ENCODE results near the gene PVALB. TPM values are rescaled to one million over a fixed set of nuclear protein-coding genes. Genes with fewer than 3 reads are reported as not detected.

PVALB gene
- polyA plus RNA-seq, 2 of the 4 experiments (the other 2 are of a cell fraction) = not detected

DNA sequence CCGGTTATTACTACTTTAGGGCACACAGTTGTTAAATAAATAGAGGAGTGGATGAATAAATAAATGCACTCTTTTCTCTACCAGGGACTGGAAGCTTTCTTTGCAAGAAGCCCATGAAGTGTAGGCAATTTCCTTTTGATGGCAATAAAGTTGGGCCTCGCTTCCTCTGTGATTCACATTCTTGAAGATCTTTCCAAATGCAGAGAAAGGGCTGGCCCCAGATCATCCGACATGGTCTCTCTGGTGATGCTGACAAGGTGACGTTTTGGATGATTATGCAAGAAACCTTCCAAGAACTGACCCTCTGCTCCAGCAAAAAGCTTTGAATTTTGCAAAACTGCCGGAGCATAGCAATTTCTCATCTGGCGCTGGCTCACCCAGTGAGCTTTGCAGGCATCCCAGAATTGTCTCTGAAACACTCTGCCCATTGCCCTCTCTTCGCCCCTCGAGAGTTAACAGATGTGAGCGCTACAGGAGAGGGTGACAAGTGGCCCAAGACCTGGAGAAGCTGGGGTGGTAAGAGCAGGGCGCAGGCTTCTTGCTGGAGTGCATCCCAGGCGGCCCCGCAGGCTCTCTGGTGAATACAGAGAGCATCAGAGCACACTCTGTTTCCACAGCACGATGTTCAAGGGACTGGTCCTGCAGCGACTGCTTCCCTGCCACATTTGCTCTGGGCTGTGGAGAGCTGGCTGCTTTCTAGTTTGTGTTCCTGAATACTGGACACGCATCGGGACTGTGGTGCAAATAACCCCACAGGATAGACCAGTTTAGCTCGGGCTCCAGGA lies 29.4 kb downstream of the PVALB start:
- H3K4me3 ChIP-seq = no peak overlapping the region
- DNase-seq (ENCODE audit: low read depth in 1 of 2, low spot score in 1 of 2) (no peak), ATAC-seq (peak in 1 of 2 experiments; percentile 27; a peak in 1 of 6 replicates), FAIRE-seq (no peak)
- WGBS (ENCODE audit: missing lambda C conversion rate) = 61% methylated on average over 10 of the region's 17 CpGs
- H3K9me3 ChIP-seq = no peaks in the 10 kb centered on the region
- no peak overlapping the region for H3K27ac ChIP-seq
- TF ChIP-seq NFE2L2 (conservative IDR thresholded peaks at IDR 0.05; ENCODE audit: low read length) (no peak), BHLHE40 (IDR thresholded peaks at IDR 0.05; ENCODE audit: low read depth, low read length) (no peak)
- ChIA-PET POLR2A (no interaction called here), CTCF (interaction anchor here (1.2 to 2.7 kb wide), 3 partner anchors 14 to 241 kb away, joined by 3 to 20 read pairs (median 3); no protein-coding TSS in a partner anchor)
- no peak overlapping the region for H3K4me2 ChIP-seq
- H3K4me1 ChIP-seq = 0 out of 3 replicates have a peak, but pooled peaks cover 6% of the 10 kb centered on the region

DNA sequence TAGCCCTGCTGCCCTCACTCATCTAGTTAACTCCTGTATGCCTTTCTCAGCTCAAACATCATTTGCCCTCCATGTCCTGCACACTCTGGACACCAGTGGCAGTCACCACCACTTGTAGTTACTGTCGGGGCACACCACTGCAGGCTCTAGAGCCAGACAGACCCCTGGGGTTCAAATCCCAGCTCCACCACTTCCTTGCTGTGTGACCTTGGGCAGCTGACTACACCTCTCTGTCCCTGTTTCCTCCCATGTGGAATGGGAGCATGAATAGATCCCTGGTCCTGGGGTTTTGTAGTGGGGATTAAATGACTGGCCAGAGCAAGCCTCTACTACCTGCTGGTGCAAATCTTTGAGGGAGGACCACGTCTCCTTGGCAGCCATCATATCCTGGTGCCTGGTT lies 33.1 kb downstream of the PVALB start:
- ATAC-seq = no peak

DNA sequence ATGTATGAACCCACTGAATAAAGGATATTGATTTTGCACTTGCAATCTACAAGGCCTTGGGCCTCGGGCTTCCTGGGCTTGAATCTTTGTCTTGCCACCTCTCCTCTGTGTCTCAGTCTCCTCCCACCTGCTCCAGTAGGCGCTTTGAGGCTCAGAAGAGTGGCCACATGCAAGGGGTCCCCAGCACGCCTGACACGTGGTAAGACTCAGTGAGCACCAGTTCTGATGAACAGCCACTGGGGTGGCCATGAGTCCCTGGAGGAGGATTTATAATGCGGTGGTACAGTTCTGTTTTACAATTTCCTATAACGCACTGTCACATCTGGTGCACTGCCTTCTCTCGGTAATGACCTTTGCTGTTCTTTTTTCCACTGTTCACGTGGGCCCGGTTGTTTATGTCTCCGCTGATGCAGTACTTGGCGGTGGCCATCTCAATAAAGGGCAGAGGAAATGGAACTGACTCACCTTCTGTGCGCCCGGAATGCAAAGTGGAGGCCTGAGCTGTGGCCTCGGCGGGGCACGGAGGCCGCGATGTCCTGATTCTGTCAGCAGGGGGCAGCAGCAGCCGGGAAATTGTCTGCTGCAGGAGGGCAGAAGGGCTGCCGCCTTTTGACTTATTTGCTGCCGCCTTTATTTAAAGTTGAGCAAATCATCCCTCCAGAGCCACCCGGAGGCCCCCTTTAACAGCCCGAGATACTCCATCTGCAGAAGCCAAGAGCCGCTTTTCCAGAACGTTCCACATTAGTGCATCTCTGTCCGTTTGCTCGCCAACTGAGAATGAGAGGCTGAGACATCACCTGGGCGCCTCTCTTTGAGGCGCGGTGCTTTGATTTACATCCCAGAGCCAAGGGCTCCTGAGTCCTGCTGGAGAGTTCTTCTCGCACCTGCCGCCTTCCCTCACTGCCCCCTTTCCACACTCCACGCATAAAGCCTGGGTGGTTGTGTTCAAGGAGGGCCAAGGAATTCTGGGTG lies 34.9 kb downstream of the PVALB start:
- Histone ChIP-seq H3K9me3 (no peaks in the 10 kb centered on the region), H3K4me2 (peak overlapping the region; percentile 54), H3K4me1 (peaks cover 5% of the 10 kb centered on the region; the same call in 1 of the 3 replicates), H3K27ac (peak overlapping the region; percentile 43 to 60; a peak in 5 of 6 replicates), H3K4me3 (no peak overlapping the region)
- no peak for FAIRE-seq
- 35% methylated on average over 24 of the region's 33 CpGs for WGBS (ENCODE audit: missing lambda C conversion rate)
- peak; percentile 96 to 97 for ATAC-seq
- DNase-seq (ENCODE audit: low read depth in 1 of 2, low spot score in 1 of 2) = peak; percentile 74 to 75
- ChIA-PET POLR2A (no interaction called here), CTCF (interaction anchor here (0.6 to 3.8 kb wide), 30 partner anchors 13 to 479 kb away, joined by 3 to 35 read pairs (median 4); partner anchors contain the start of gene CSF2RB)
- TF ChIP-seq ZFP36 (IDR thresholded peaks at IDR 0.05; ENCODE audit: borderline replicate concordance, partially characterized antibody) = no peak
- TF ChIP-seq RNF2 (IDR thresholded peaks at IDR 0.05; ENCODE audit: borderline replicate concordance, low read depth) = no peak
- no peak for TF ChIP-seq SREBF2 (IDR thresholded peaks at IDR 0.05)
- no peak for TF ChIP-seq ZNF302 (CRISPR knock-in tag; IDR thresholded peaks at IDR 0.05)
- TF ChIP-seq CEBPB (IDR thresholded peaks at IDR 0.05) = no peak
- no peak for TF ChIP-seq BHLHE40 (IDR thresholded peaks at IDR 0.05; ENCODE audit: low read depth, low read length)
- no peak for TF ChIP-seq FOSB (CRISPR knock-in tag; IDR thresholded peaks at IDR 0.05)
- no peak for TF ChIP-seq ZC3H11A (IDR thresholded peaks at IDR 0.05)
- TF ChIP-seq, protein P1, sequence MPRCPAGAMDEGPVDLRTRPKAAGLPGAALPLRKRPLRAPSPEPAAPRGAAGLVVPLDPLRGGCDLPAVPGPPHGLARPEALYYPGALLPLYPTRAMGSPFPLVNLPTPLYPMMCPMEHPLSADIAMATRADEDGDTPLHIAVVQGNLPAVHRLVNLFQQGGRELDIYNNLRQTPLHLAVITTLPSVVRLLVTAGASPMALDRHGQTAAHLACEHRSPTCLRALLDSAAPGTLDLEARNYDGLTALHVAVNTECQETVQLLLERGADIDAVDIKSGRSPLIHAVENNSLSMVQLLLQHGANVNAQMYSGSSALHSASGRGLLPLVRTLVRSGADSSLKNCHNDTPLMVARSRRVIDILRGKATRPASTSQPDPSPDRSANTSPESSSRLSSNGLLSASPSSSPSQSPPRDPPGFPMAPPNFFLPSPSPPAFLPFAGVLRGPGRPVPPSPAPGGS (IDR thresholded peaks at IDR 0.05) = no peak
- no peak for TF ChIP-seq NPAS2 (CRISPR knock-in tag; IDR thresholded peaks at IDR 0.05; ENCODE audit: borderline replicate concordance)
- TF ChIP-seq RFX5 (IDR thresholded peaks at IDR 0.05) = no peak
- TF ChIP-seq, protein P2, sequence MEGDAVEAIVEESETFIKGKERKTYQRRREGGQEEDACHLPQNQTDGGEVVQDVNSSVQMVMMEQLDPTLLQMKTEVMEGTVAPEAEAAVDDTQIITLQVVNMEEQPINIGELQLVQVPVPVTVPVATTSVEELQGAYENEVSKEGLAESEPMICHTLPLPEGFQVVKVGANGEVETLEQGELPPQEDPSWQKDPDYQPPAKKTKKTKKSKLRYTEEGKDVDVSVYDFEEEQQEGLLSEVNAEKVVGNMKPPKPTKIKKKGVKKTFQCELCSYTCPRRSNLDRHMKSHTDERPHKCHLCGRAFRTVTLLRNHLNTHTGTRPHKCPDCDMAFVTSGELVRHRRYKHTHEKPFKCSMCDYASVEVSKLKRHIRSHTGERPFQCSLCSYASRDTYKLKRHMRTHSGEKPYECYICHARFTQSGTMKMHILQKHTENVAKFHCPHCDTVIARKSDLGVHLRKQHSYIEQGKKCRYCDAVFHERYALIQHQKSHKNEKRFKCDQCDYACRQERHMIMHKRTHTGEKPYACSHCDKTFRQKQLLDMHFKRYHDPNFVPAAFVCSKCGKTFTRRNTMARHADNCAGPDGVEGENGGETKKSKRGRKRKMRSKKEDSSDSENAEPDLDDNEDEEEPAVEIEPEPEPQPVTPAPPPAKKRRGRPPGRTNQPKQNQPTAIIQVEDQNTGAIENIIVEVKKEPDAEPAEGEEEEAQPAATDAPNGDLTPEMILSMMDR (IDR thresholded peaks at IDR 0.05) = peak; percentile 77
- no peak for TF ChIP-seq JUN (IDR thresholded peaks at IDR 0.05)
- TF ChIP-seq CHD2 (IDR thresholded peaks at IDR 0.05; ENCODE audit: low read length, partially characterized antibody) = no peak
- no peak for TF ChIP-seq HEYL (CRISPR knock-in tag; IDR thresholded peaks at IDR 0.05)
- TF ChIP-seq CHD4 (IDR thresholded peaks at IDR 0.05; ENCODE audit: borderline replicate concordance) = no peak
- TF ChIP-seq SMC3 (IDR thresholded peaks at IDR 0.05) = peak; percentile 69
- TF ChIP-seq GATA3 (IDR thresholded peaks at IDR 0.05; ENCODE audit: borderline replicate concordance) = no peak
- no peak for TF ChIP-seq FOSL2 (IDR thresholded peaks at IDR 0.05)
- TF ChIP-seq FOSL2 (CRISPR knock-in tag; IDR thresholded peaks at IDR 0.05) = peak; percentile 31
- TF ChIP-seq RAD21 (conservative IDR thresholded peaks at IDR 0.05 in 1 of 2, IDR thresholded peaks at IDR 0.05 in 1 of 2) = peak; percentile 82 to 87

More for the DNA sequence above, 33.1 kb downstream of the PVALB start:
- FAIRE-seq (no peak), DNase-seq (ENCODE audit: low read depth in 1 of 2, low spot score in 1 of 2) (no peak)
- ChIA-PET CTCF (interaction anchor here (0.7 to 3.8 kb wide), 8 partner anchors 11 to 678 kb away, joined by 3 to 35 read pairs (median 4); no protein-coding TSS in a partner anchor), POLR2A (no interaction called here)
- no peak overlapping the region for H3K27ac ChIP-seq
- H3K9me3 ChIP-seq = no peaks in the 10 kb centered on the region
- WGBS (ENCODE audit: missing lambda C conversion rate) = 63% methylated on average over 2 of the region's 2 CpGs
- no peak overlapping the region for H3K4me2 ChIP-seq
- no peak for TF ChIP-seq ZSCAN20 (CRISPR knock-in tag; IDR thresholded peaks at IDR 0.05)
- no peak for TF ChIP-seq GATA3 (IDR thresholded peaks at IDR 0.05; ENCODE audit: borderline replicate concordance)
- no peak for TF ChIP-seq HDAC2 (IDR thresholded peaks at IDR 0.05)
- TF ChIP-seq KDM5A (IDR thresholded peaks at IDR 0.05) = no peak
- no peak for TF ChIP-seq TFCP2L1 (CRISPR knock-in tag; IDR thresholded peaks at IDR 0.05)
- TF ChIP-seq RARB (CRISPR knock-in tag; IDR thresholded peaks at IDR 0.05) = no peak
- peaks cover 4% of the 10 kb centered on the region; the same call in 1 of the 3 replicates for H3K4me1 ChIP-seq
- H3K4me3 ChIP-seq = no peak overlapping the region

Data from A549 (cell line).